Activated CD4-positive, alpha-beta T cell treated with anti-CD3 and anti-CD28 coated beads, Interleukin-2, amount 10 ng/mL, durations not matched to agents 24 days and 14 days (primary cell): ENCODE results near the gene SLC35C1. TPM values are rescaled to one million over a fixed set of nuclear protein-coding genes. Genes with fewer than 3 reads are reported as not detected.
"Not testable (repeated sequence)": the region's sequence is repeated elsewhere in the genome, so short reads cannot be mapped to it uniquely, and the experiment has no call there.

Experiments used
- DNase-seq: peaks from one replicate; pipeline ENCODE4 v3.0.0; 2022
- H3K27ac Mint-ChIP-seq: one replicate; pipeline ENCODE4 v1.8.0; 2022; ENCODE audit warnings: mild to moderate bottlenecking, mixed read lengths
- H3K27me3 Mint-ChIP-seq: one replicate; pipeline ENCODE4 v1.8.0; 2022; ENCODE audit warnings: mixed read lengths
- H3K36me3 Mint-ChIP-seq: one replicate; pipeline ENCODE4 v1.8.0; 2022; ENCODE audit warnings: low read depth, mild to moderate bottlenecking, mixed read lengths
- H3K4me1 Mint-ChIP-seq: one replicate; pipeline ENCODE4 v1.8.0; 2021; ENCODE audit warnings: mixed read lengths
- H3K4me3 Mint-ChIP-seq: one replicate; pipeline ENCODE4 v1.8.0; 2022; ENCODE audit warnings: mild to moderate bottlenecking, moderate library complexity, mixed read lengths
- H3K9me3 Mint-ChIP-seq: one replicate; pipeline ENCODE4 v1.8.0; 2021; ENCODE audit warnings: mixed read lengths
- intact Hi-C: fragments of 100-400 bp; cut with micrococcal nuclease; formaldehyde crosslinking; loops from one replicate; pipeline ENCODE4 v1.15.1; 2023
- total RNA-seq: library from RNA; stranded (reverse); gene quantifications from 2 replicates; pipeline ENCODE4 v1.2.3, GENCODE V29; 2022

SLC35C1 gene
- total RNA-seq, 1 donor from 2014 or later, result 15.3 TPM

GRCh38 chr11:45799562-45799961 is 5.4 kb upstream of the SLC35C1 start:
- no peaks in the 10 kb centered on the region for H3K9me3 Mint-ChIP-seq
- no peak overlapping the region for H3K4me3 Mint-ChIP-seq
- peaks cover 4% of the 10 kb centered on the region for H3K27me3 Mint-ChIP-seq
- no peak overlapping the region for H3K27ac Mint-ChIP-seq
- H3K4me1 Mint-ChIP-seq, result peaks cover 5% of the 10 kb centered on the region
- H3K36me3 Mint-ChIP-seq, result no peaks in the 10 kb centered on the region
- intact Hi-C loops, result no loop called here
- no peak for DNase-seq

- H3K9me3 Mint-ChIP-seq, result no peaks in the 10 kb centered on the region
- intact Hi-C loops, result loop anchor here (10.0 kb wide), 1 partner anchor 1235 kb away; the partner anchor contains the start of gene CD82
- H3K36me3 Mint-ChIP-seq, result no peaks in the 10 kb centered on the region
- H3K4me3 Mint-ChIP-seq, result no peak overlapping the region
- no peak overlapping the region for H3K27ac Mint-ChIP-seq
- H3K4me1 Mint-ChIP-seq, result peaks cover 6% of the 10 kb centered on the region
- H3K27me3 Mint-ChIP-seq, result peaks cover 2% of the 10 kb centered on the region
- DNase-seq, result no peak
Measured at GRCh38 chr11:45800261-45800660, 4.7 kb upstream of the SLC35C1 start.

DNA sequence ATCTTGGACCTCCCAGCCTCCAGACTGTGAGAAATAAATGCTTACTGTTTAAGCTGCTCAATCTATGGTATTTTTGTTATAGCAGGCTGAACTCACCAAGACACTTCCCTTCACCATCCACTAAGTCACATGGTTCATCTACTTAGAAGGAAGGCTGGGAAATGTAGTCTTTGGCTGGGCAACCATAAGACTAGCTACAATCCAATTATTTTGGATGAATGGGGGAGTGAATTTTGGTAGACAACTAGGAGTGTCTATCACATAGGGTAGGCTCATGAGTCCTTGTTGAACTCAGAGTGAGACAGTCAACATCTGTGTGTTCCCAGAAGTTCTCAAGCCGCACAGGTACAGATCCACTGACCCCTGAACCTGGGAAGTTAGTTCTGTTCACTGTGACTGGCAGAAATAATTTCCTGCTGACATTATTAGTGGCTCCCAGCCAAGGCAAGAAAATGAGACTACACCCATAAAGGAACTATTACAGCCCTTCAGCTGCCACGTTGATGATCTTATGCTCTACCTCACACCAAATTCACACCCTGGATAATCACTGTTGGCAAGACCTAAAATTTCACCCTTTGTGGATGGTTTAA is 3.1 kb upstream of the SLC35C1 start:
- Mint-ChIP-seq H3K27me3 (no peaks in the 10 kb centered on the region), H3K4me3 (no peak overlapping the region), H3K27ac (no peak overlapping the region), H3K4me1 (peaks cover 13% of the 10 kb centered on the region), H3K9me3 (no peaks in the 10 kb centered on the region), H3K36me3 (no peaks in the 10 kb centered on the region)
- no peak for DNase-seq
- intact Hi-C loops, result loop anchor here (10.0 kb wide), 1 partner anchor 1237 kb away; the partner anchor contains the start of gene CD82

DNA sequence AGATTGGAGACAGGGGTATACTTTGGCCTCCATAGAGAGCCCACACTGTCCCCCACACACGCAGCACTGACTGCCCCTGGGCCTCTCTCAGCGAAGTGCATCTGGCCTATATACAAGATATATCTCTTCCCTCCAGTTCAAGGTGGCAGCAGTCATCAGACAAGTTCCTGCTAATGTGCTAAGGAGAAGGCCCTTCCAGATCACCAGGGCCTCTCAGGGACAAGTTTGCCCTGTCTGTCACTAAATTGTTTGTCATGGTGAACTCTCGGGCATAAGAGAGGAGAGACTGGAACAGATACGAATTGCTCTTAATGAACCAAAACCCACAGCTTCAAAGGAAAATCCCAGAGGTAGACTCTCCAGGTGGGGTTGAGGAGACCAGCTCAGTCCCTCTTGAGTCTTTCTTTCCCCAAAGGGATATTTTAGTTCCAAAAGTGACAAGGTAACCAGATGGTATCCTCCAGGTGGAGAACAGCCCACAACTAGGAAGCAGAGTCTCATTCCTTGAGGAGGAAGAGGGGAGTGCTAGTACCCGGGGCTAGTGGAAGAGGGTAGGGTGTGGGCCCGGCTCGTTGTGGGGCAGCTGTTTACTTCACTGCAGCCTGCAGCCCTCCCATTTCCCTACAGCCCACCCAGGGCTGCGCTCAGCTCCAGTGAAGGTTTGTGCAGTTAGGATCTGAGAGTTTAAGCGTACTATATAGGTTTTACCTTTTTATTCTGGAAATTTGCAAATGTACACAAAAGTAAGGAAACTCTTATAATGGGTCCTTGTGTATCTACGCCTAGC is 2.2 kb upstream of the SLC35C1 start:
- no peak overlapping the region for H3K27ac Mint-ChIP-seq
- H3K27me3 Mint-ChIP-seq, result no peaks in the 10 kb centered on the region
- peaks cover 4% of the 10 kb centered on the region for H3K36me3 Mint-ChIP-seq
- intact Hi-C loops, result loop anchor here (10.0 kb wide), 1 partner anchor 1238 kb away; the partner anchor contains the start of gene CD82
- peak overlapping the region; percentile 11 for H3K4me3 Mint-ChIP-seq
- H3K4me1 Mint-ChIP-seq, result peaks cover 19% of the 10 kb centered on the region
- no peaks in the 10 kb centered on the region for H3K9me3 Mint-ChIP-seq
- DNase-seq, result no peak

- peaks cover 27% of the 10 kb centered on the region for H3K4me1 Mint-ChIP-seq
- peaks cover 11% of the 10 kb centered on the region for H3K36me3 Mint-ChIP-seq
- no peaks in the 10 kb centered on the region for H3K9me3 Mint-ChIP-seq
- H3K4me3 Mint-ChIP-seq, result peak overlapping the region; percentile 98
- peak overlapping the region; percentile 96 for H3K27ac Mint-ChIP-seq
- H3K27me3 Mint-ChIP-seq, result no peaks in the 10 kb centered on the region
- intact Hi-C loops, result loop anchor here (10.0 kb wide), 1 partner anchor 1239 kb away; the partner anchor contains the start of gene CD82
- DNase-seq, result peak; percentile 91
Measured at GRCh38 chr11:45803971-45804760, 783 bp upstream of the SLC35C1 start.

DNA sequence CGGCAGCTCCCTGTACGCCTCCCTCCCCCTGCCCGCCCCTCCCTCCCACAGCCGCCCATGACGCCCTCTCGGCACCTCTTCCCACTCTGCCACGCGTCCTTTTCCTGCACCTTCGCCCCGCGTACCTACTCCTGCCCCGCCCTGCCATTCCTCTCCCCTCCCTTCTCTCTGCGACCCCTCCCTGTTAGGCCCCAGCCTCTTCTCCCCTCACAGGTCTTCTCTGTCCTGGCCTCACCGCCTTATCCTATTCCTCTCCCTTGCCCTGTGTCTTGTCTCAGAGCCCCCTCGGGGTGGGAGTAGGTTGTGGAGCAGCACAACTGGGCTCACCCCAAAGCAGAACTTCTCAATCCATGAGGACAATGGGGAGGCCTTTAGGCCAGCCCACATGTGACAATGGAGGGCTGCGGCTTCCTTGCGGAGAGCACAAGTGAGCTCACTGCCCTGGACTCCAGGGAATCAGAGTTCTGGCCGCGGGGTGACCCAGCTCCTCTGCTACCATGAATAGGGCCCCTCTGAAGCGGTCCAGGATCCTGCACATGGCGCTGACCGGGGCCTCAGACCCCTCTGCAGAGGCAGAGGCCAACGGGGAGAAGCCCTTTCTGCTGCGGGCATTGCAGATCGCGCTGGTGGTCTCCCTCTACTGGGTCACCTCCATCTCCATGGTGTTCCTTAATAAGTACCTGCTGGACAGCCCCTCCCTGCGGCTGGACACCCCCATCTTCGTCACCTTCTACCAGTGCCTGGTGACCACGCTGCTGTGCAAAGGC is 539 bp downstream of the SLC35C1 start:
- intact Hi-C loops, result loop anchor here (1.0 to 10.0 kb wide), 4 partner anchors 34 to 1241 kb away; partner anchors contain the start of genes CD82 and CRY2
- Mint-ChIP-seq H3K4me3 (peak overlapping the region; percentile 98), H3K36me3 (peaks cover 18% of the 10 kb centered on the region), H3K9me3 (no peaks in the 10 kb centered on the region), H3K27me3 (no peaks in the 10 kb centered on the region), H3K27ac (peak overlapping the region; percentile 96), H3K4me1 (peaks cover 33% of the 10 kb centered on the region)
- DNase-seq, result no peak

DNA sequence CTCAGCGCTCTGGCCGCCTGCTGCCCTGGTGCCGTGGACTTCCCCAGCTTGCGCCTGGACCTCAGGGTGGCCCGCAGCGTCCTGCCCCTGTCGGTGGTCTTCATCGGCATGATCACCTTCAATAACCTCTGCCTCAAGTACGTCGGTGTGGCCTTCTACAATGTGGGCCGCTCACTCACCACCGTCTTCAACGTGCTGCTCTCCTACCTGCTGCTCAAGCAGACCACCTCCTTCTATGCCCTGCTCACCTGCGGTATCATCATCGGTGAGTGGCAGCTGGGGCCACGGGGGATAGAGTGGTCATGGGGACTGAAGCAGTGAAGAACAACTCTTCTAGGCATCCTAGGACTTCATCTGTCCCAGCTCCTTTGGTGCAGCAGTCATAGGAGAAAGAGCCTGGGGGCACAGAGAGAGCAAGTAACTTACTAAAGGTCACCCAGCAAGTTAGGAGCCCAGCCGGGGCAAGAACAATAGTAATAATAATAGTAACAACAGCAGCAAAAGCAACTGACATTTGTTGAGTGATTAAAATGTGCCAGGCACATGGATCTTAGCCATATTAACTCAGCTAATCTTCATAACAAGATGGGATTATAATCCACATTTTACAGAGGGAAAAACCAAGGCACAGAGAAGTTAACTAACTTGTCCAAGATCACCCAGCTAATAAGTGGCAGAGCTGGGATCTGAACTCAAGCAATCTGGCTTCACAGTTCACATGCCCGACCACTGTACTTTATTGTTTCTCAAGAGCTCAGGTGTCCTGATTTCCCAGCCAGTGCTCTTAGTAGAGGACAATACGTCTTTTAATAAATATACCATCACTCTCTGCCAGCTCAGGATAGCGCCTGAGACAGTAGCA is 1.4 kb downstream of the SLC35C1 start:
- peaks cover 22% of the 10 kb centered on the region for H3K36me3 Mint-ChIP-seq
- intact Hi-C loops, result loop anchor here (10.0 kb wide), 1 partner anchor 1242 kb away; the partner anchor contains the start of gene CD82
- H3K4me1 Mint-ChIP-seq, result peaks cover 33% of the 10 kb centered on the region
- H3K9me3 Mint-ChIP-seq, result no peaks in the 10 kb centered on the region
- peak overlapping the region; percentile 98 for H3K4me3 Mint-ChIP-seq
- no peak for DNase-seq
- H3K27me3 Mint-ChIP-seq, result no peaks in the 10 kb centered on the region
- peak overlapping the region; percentile 83 for H3K27ac Mint-ChIP-seq

DNA sequence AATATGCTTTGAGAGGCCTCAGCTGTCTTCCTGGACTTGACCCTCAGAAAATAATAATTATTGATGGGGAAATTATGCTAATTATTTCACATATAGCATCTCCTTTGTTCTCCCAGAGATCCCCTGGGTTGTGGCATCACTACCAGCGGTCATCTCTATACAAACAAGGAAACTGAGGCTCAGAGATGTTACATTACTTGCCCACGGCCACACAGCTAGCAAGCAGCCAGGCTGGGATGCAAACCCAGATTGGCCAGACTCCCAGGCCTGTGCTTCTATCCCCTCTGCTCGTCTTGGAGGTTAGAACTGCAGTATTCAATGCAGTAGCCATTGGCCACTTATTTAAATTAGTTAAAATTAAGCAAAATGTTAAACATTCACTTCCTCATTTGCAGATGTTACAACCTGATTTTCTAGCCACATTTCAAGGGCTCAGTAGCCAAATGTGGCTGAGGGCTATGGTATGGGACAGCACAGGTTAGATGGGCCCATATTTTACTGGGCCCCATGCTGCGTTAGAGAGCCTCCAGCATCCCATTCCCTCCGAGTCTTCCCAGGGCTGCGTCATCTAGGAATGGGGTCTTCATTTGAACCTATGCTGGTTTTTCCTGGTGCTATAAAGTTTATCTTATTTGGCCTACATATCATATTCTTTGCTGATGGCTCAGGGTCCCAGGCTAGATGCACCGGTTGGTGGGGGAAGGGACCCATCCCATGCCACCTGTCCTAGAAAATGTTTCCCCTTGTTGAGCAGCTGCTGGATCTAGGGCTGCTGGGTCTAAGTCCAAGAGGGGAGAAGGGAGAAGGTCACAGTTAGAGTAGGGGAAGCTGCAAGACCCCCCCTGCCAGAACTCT is 2.2 kb downstream of the SLC35C1 start:
- no peaks in the 10 kb centered on the region for H3K27me3 Mint-ChIP-seq
- DNase-seq, result no peak
- H3K4me3 Mint-ChIP-seq, result peak overlapping the region; percentile 98
- no peak overlapping the region for H3K27ac Mint-ChIP-seq
- peaks cover 31% of the 10 kb centered on the region for H3K4me1 Mint-ChIP-seq
- peaks cover 22% of the 10 kb centered on the region for H3K36me3 Mint-ChIP-seq
- intact Hi-C loops, result loop anchor here (10.0 kb wide), 1 partner anchor 1242 kb away; the partner anchor contains the start of gene CD82
- no peaks in the 10 kb centered on the region for H3K9me3 Mint-ChIP-seq

- peaks cover 24% of the 10 kb centered on the region for H3K36me3 Mint-ChIP-seq
- H3K27me3 Mint-ChIP-seq, result no peaks in the 10 kb centered on the region
- no peak overlapping the region for H3K27ac Mint-ChIP-seq
- DNase-seq, result no peak
- peak overlapping the region; percentile 98 for H3K4me3 Mint-ChIP-seq
- peaks cover 31% of the 10 kb centered on the region for H3K4me1 Mint-ChIP-seq
- intact Hi-C loops, result loop anchor here (10.0 kb wide), 1 partner anchor 1243 kb away; the partner anchor contains the start of gene CD82
- H3K9me3 Mint-ChIP-seq, result no peaks in the 10 kb centered on the region
Measured at GRCh38 chr11:45807792-45808238, 2.9 kb downstream of the SLC35C1 start.

DNA sequence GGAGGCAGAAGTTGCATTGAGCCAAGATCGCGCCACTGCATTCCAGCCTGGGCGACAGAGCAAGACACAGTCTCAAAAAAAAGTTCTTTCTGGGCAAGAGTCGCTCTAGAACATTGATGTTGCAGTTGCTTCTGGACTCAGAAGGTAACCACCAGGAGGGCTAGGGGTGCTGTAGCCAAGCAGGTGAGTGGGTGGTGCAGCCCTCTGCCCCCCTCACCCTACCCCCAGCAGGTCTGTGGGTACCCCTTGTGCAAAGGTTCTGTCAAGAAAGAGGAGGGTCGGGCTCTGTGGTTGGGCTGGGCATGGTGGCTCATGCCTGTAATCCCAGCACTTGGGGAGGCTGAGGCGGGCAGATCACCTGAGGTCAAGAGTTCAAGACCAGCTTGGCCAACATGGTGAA is 3.5 kb downstream of the SLC35C1 start:
- peaks cover 25% of the 10 kb centered on the region for H3K36me3 Mint-ChIP-seq
- intact Hi-C loops, result loop anchor here (10.0 kb wide), 1 partner anchor 1244 kb away; the partner anchor contains the start of gene CD82
- H3K4me3 Mint-ChIP-seq, H3K27me3 Mint-ChIP-seq, DNase-seq, H3K9me3 Mint-ChIP-seq: not testable (repeated sequence)
- peaks cover 31% of the 10 kb centered on the region for H3K4me1 Mint-ChIP-seq
- H3K27ac Mint-ChIP-seq, result peak overlapping the region; percentile 20

GRCh38 chr11:45809456-45810395 is 4.8 kb downstream of the SLC35C1 start:
- Mint-ChIP-seq H3K36me3 (peaks cover 25% of the 10 kb centered on the region), H3K27me3 (no peaks in the 10 kb centered on the region), H3K4me1 (peaks cover 28% of the 10 kb centered on the region), H3K4me3 (no peak overlapping the region), H3K27ac (peak overlapping the region; percentile 30), H3K9me3 (no peaks in the 10 kb centered on the region)
- no peak for DNase-seq
- intact Hi-C loops, result loop anchor here (10.0 kb wide), 1 partner anchor 1245 kb away; the partner anchor contains the start of gene CD82
